ENCODE measurements around the gene SMTN.
A peak's percentile ranks its signal among the peaks of the same experiment; 100 is the strongest.

DNA sequence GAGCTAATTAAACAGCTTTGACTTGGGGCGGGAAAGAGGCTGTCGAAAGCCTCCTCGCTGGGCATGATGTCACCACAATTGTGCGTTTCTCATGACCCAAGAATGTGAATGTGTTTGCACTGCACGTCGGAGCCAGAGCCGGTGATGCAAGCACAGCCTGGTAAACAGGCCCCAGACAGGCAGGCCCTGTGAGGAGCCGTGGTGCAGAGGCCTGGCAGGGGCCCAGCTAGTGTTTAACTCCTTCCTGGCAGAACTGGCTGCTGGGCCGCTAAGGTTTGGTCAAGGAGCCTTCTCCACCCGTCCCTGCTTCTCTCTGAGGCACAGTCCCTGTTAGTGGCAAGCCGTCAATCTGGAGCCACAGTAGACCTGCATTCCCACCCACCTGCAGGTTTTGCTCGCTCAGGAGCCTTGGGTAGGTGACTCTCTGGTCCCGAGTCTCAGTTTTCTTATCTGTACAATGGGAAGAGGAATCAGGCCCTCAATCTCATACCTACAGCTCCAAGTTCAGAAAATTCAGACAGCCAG is 25.4 kb upstream of the SMTN start:
- TF ChIP-seq, protein P1, sequence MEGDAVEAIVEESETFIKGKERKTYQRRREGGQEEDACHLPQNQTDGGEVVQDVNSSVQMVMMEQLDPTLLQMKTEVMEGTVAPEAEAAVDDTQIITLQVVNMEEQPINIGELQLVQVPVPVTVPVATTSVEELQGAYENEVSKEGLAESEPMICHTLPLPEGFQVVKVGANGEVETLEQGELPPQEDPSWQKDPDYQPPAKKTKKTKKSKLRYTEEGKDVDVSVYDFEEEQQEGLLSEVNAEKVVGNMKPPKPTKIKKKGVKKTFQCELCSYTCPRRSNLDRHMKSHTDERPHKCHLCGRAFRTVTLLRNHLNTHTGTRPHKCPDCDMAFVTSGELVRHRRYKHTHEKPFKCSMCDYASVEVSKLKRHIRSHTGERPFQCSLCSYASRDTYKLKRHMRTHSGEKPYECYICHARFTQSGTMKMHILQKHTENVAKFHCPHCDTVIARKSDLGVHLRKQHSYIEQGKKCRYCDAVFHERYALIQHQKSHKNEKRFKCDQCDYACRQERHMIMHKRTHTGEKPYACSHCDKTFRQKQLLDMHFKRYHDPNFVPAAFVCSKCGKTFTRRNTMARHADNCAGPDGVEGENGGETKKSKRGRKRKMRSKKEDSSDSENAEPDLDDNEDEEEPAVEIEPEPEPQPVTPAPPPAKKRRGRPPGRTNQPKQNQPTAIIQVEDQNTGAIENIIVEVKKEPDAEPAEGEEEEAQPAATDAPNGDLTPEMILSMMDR (IDR thresholded peaks at IDR 0.05): no peak
- peak; percentile 80 to 97 (median 82) for TF ChIP-seq POLR2AphosphoS5 (IDR thresholded peaks at IDR 0.05)
- TF ChIP-seq POLR2A (IDR thresholded peaks at IDR 0.05): no peak
- peak; percentile 40 to 99 (median 79) for TF ChIP-seq EP300 (IDR thresholded peaks at IDR 0.05)
